Stimulated activated CD4-positive, alpha-beta T cell treated with anti-CD3 and anti-CD28 coated beads, Interleukin-2, amount 100 ng/mL, for 4 hours (primary cell): Measurements from ENCODE around the gene ST7L.

ENCODE experiments used
- DNase-seq: peaks from one replicate; pipeline ENCODE4 v3.0.0-alpha.2; 2020; ENCODE audit warnings: low read depth

ST7L gene

GRCh38 chr1:112544751-112545150 is 74.2 kb downstream of the ST7L start:
- no peak for DNase-seq

GRCh38 chr1:112544011-112544688 is 74.8 kb downstream of the ST7L start:
- DNase-seq = no peak

- no peak for DNase-seq
Observed at GRCh38 chr1:112542206-112542973, 76.6 kb downstream of the ST7L start.

- no peak for DNase-seq
Observed at GRCh38 chr1:112541299-112541698, 77.6 kb downstream of the ST7L start.

- DNase-seq = no peak
Observed at GRCh38 chr1:112540226-112540794, 78.6 kb downstream of the ST7L start.

- DNase-seq = no peak
Observed at GRCh38 chr1:112538883-112539282, 80.1 kb downstream of the ST7L start.

- no peak for DNase-seq
Observed at GRCh38 chr1:112537456-112537855, 81.5 kb downstream of the ST7L start.

GRCh38 chr1:112536561-112536960 is 82.4 kb downstream of the ST7L start:
- DNase-seq = no peak

- no peak for DNase-seq
Observed at GRCh38 chr1:112533029-112533428, 85.9 kb downstream of the ST7L start.

GRCh38 chr1:112532064-112532463 is 86.9 kb downstream of the ST7L start:
- DNase-seq = no peak

- DNase-seq = no peak
Observed at GRCh38 chr1:112530832-112531231, 88.1 kb downstream of the ST7L start.

- no peak for DNase-seq
Observed at GRCh38 chr1:112529301-112529700, 89.6 kb downstream of the ST7L start.

GRCh38 chr1:112528076-112528475 is 90.9 kb downstream of the ST7L start:
- DNase-seq = no peak

- DNase-seq = no peak
Observed at GRCh38 chr1:112527266-112528010, 91.5 kb downstream of the ST7L start.

GRCh38 chr1:112524986-112525385 is 94.0 kb downstream of the ST7L start:
- no peak for DNase-seq

- no peak for DNase-seq
Observed at GRCh38 chr1:112524251-112524650, 94.7 kb downstream of the ST7L start.

GRCh38 chr1:112522621-112523020 is 96.3 kb downstream of the ST7L start:
- DNase-seq = no peak

GRCh38 chr1:112520166-112520565 is 98.8 kb downstream of the ST7L start:
- DNase-seq = no peak

GRCh38 chr1:112518186-112518585 is 100.8 kb downstream of the ST7L start:
- DNase-seq = no peak

GRCh38 chr1:112517646-112518045 is 101.3 kb downstream of the ST7L start:
- no peak for DNase-seq

GRCh38 chr1:112517231-112517630 is 101.7 kb downstream of the ST7L start:
- no peak for DNase-seq

GRCh38 chr1:112516141-112516540 is 102.8 kb downstream of the ST7L start:
- no peak for DNase-seq
